ENCODE results near the gene SLC27A5. TPM values are rescaled to one million over a fixed set of nuclear protein-coding genes. Genes with fewer than 3 reads are reported as not detected.
"Not testable (repeated sequence)": the region's sequence is repeated elsewhere in the genome, so short reads cannot be mapped to it uniquely, and the experiment has no call there.

SLC27A5 gene
- total RNA-seq, 1 experiment from 2014 or later: 10.8 TPM

DNA sequence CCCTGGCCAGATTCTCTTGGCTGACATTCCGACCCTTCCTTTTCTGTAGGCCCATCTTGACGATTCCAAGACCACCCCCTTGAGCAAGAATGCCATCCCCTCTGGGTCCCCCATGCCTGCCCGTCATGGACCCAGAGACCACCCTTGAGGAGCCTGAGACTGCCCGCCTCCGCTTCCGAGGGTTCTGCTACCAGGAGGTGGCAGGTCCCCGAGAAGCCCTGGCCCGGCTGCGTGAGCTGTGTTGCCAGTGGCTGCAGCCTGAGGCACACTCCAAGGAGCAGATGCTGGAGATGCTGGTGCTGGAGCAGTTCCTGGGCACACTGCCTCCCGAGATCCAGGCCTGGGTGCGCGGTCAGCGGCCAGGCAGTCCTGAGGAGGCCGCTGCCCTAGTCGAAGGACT, 34.7 kb downstream of the SLC27A5 start:
- DNase-seq (ENCODE audit: low read depth): no peak

DNA sequence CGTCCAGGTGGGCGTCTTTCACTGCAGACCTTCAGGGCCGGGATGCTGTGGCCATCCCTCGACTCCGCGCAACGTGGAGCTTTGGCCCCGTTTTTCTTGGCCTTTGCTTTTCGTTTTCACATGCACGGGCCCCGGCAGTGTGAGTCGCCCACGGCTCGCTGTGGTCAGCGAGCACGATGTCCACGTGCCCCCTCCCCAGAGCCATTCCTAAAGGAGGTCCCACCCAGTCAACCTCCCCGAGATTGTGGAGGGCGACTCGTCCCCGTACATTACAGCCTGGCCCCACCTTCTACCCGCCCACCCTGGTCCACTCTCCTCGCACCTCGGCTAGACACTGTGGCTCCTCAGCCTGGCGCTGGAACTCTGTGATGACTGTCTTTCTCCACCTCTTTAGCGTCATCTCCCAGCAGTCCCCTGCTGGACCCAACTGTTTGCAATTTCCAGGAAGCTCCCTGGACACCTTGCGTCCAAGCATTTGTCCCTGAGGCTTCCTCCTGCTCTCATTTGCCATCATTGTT, 35.2 kb downstream of the SLC27A5 start:
- DNase-seq (ENCODE audit: low read depth): peak; percentile 13
- in situ Hi-C loops (cut with HindIII; ENCODE audit: low pct_unique_long_range_greater_than_20kb, low sequenced_read_pairs): no loop called here

More for the DNA sequence above, 34.7 kb downstream of the SLC27A5 start:
- in situ Hi-C loops (cut with HindIII; ENCODE audit: low pct_unique_long_range_greater_than_20kb, low sequenced_read_pairs): no loop called here

DNA sequence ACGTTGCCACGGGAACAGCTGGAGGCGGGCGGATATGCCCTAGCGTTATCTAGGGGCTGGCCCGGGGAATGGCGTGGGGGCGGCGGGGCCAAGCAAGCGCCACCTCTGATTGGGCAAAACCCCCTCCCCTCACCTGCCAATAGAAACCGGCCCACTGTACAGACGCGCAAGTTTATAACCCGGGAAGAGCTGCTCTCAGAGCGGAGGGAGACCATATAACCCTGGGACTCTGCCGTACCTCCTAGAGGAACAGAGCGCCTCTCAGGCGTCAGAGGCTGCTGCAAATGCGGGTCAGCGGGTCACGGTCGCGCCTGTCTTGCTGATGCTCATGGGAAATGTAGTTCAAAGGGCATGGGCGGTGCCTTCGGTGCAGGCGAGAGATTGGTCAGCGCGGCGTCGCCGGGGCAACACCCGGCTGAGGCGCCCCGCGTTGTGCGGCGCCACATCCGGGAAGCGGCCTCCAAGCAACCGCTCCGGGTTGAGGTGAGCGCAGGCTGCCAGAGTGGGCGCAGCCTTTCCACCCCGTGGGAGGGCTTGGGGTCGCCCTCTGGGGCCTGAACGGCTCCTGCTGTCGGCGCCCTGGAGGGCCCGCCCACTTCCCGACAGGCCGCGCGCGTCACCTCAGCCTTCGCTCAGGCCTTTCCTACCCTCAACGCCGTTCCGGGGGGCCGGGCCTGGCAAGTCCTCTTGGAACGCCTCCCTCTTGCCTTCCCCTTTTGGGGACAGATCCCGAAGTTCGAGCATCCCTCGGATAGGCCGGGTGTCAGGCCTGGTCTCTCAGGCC, 35.9 kb downstream of the SLC27A5 start, which contains the start of gene ZNF446:
Gene ZNF446, plus strand, starts transcription at position 639 of the 784 bp plus-strand sequence. CDS start 867 bp downstream, outside the sequence.
- in situ Hi-C loops (cut with HindIII; ENCODE audit: low pct_unique_long_range_greater_than_20kb, low sequenced_read_pairs): no loop called here
- DNase-seq (ENCODE audit: low read depth): peak; percentile 98

DNA sequence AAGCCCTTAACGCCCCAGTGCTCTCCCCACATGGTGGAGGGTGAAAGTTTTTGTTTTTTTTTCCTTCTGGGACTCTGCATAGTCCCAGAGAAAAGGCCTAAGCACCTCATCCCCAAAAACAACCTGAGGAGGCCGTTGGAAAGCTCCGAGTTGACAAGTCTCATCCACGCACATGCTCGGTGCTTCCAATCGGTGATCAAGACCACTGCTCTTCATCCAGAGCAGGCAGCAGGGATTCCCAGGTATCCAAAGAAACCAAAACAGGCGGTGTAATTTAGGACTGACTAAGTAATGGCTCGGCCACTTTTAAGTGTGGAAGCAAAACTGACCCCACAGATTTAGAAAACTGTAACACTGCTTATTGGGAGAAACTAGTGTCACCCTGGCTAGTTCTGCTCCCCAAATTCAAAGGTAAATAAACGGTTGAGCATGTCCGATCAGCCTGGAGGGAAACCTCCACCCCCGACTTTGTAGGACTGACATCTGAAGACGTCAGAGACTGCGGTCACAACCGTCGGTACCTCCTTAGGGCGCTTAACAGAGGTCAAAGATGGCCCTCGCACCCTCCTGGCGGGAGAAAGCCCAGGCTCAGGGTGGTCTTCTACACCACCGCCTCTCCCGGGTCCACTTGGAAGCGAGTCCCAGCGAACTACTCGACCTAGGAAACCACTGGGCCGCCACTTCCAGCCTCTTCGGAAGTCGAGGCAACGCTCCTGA, 36.6 kb downstream of the SLC27A5 start:
- in situ Hi-C loops (cut with HindIII; ENCODE audit: low pct_unique_long_range_greater_than_20kb, low sequenced_read_pairs): no loop called here
- DNase-seq (ENCODE audit: low read depth): no peak

DNA sequence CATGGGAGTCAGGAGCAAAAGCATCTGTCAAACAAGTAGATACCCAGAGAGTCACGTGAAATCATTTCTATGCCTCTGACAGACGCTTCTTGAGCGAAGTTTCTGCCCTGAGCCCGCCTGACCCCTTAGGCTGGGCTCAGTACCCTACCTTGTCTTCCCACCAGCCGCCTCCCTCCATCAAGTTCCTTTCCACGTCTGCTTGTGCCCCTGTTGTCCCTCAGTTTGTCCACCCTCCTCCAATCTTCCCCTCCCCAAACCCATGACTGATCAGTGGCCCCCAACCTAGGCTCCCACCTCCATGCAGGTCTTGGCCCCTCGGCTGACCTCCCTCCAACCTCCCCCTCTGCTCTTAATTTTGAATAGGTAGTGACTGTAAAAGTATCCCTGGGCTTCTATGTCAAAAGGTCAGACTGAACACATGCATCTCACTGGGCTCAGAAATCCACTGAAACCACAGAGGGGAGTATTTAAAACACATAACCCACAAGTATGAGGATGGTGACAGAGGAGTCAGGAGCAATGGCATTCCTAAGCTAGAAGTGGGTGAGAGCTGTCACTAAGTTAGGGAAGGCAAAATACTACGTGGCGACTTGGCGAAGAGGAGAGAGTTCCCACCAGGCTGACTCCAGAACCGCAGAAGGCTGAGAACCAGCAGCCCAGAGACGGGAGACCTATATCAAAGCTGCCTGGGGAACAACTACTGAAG, 37.3 kb downstream of the SLC27A5 start:
- in situ Hi-C loops (cut with HindIII; ENCODE audit: low pct_unique_long_range_greater_than_20kb, low sequenced_read_pairs): no loop called here
- DNase-seq (ENCODE audit: low read depth): no peak

DNA sequence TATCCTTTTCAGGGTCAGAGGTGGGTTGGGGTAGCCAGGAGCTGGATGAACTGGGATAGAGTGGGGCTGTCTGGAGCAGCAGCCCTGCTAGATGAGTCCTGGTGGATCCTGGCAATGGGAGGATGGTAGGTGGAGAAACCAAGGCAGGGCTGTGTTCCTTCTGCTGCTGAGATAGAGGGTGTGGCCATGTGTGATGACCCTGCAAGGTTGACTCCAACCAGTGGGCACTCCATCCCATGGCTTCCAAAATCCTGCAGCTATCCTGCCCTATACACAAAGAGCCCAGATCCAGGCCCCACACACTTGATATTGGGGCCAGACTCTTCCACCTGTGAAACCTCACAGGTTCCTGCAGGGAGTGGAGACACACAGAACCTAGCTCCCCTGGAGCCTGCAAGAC, 38.0 kb downstream of the SLC27A5 start:
- DNase-seq (ENCODE audit: low read depth): no peak
- in situ Hi-C loops (cut with HindIII; ENCODE audit: low pct_unique_long_range_greater_than_20kb, low sequenced_read_pairs): no loop called here

DNA sequence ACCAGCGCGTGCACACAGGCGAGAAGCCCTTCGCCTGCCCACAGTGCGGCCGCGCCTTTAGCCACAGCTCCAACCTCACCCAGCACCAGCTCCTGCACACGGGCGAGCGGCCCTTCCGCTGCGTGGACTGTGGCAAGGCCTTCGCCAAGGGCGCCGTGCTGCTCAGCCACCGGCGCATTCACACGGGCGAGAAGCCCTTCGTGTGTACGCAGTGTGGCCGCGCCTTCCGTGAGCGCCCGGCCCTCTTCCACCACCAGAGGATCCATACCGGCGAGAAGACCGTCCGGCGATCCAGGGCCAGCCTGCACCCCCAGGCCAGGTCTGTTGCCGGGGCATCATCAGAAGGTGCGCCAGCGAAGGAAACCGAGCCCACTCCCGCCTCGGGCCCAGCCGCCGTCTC, 40.1 kb downstream of the SLC27A5 start:
- in situ Hi-C loops (cut with HindIII; ENCODE audit: low pct_unique_long_range_greater_than_20kb, low sequenced_read_pairs): no loop called here
- no peak for DNase-seq (ENCODE audit: low read depth)

DNA sequence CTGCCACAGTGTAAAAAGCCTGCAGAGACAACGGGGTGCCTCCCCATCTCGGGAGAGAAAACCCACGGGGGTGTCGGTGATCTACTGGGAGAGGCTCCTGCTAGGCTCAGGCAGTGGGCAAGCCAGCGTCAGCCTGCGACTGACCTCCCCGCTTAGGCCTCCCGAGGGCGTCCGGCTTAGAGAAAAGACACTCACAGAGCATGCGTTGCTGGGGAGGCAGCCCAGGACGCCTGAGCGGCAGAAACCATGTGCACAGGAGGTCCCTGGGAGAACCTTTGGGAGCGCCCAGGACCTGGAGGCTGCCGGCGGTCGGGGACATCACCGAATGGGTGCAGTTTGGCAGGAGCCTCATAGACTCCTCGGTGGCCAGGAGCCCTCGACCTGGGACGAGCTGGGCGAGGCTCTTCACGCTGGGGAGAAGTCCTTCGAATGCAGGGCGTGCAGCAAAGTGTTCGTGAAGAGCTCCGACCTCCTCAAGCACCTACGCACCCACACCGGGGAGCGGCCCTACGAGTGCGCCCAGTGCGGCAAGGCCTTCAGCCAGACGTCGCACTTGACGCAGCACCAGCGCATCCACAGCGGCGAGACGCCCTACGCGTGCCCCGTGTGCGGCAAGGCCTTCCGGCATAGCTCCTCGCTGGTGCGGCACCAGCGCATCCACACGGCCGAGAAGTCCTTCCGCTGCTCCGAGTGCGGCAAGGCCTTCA, 40.8 kb downstream of the SLC27A5 start:
- in situ Hi-C loops (cut with HindIII; ENCODE audit: low pct_unique_long_range_greater_than_20kb, low sequenced_read_pairs); DNase-seq (ENCODE audit: low read depth): not testable (repeated sequence)

DNA sequence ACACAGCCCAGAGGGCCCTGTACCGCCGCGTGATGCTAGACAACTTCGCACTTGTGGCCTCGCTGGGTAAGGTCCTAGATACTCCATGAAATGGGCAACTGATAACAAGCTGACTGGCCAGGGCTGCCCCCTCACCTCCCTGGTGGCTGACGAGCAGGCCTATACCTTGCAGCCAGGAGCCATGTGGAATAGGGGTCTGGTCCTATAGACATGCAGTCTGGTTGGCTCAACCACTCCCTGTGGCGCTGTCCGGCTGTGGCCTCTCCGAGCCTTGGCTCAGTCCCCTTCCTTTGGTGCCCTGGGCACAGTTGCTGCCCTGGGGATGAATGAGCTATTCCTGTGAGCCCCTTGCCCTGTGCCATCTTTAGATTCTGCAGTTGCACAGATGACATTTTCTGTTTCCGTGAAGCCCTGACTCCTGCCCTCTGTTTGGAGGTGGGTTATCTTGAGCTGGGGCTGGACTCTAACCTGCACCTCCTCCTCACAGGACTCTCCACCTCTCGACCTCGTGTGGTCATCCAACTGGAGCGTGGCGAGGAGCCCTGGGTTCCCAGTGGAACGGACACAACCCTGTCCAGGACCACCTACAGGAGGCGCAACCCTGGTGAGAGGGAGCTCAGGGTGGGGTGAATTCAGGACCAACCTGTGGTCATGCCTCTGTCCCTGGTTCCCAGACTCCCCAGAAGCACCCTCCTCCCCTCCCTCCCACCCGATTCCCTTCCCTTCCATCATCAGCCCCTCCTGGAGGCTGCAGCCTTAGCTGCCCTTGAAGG, 42.4 kb downstream of the SLC27A5 start:
- DNase-seq (ENCODE audit: low read depth): no peak
- in situ Hi-C loops (cut with HindIII; ENCODE audit: low pct_unique_long_range_greater_than_20kb, low sequenced_read_pairs): no loop called here

DNA sequence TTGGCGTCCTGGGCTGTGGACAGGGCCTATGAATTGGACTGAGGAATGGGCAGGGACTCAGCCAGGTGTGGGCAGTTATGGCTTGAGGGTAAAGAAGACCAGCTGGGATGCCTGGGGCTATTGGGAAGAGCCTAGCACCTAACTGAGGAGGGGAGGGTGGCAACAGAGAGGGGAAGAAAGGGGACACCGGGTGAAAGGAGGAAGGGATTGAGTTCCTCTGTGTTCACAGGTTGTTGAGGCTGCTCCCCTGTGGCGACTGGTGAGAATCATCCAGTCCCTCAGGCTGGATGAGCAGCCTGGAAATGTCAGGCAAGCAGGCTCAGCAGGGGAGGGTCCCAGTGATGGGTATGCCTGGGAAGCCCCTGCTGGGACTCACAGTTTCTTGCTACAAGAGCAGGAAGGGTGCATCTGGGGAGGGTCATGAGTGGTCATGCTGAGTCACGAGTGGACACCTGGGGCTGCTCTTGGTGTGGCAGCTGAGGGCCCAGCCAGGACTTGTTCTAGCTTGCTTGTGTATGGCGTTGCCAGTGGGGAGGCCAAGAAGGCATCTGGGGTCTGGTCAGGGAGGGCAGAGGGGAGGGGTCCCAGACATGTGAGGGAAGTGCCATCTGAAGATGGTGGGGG, 43.5 kb downstream of the SLC27A5 start:
- no peak for DNase-seq (ENCODE audit: low read depth)
- in situ Hi-C loops (cut with HindIII; ENCODE audit: low pct_unique_long_range_greater_than_20kb, low sequenced_read_pairs): no loop called here

DNA sequence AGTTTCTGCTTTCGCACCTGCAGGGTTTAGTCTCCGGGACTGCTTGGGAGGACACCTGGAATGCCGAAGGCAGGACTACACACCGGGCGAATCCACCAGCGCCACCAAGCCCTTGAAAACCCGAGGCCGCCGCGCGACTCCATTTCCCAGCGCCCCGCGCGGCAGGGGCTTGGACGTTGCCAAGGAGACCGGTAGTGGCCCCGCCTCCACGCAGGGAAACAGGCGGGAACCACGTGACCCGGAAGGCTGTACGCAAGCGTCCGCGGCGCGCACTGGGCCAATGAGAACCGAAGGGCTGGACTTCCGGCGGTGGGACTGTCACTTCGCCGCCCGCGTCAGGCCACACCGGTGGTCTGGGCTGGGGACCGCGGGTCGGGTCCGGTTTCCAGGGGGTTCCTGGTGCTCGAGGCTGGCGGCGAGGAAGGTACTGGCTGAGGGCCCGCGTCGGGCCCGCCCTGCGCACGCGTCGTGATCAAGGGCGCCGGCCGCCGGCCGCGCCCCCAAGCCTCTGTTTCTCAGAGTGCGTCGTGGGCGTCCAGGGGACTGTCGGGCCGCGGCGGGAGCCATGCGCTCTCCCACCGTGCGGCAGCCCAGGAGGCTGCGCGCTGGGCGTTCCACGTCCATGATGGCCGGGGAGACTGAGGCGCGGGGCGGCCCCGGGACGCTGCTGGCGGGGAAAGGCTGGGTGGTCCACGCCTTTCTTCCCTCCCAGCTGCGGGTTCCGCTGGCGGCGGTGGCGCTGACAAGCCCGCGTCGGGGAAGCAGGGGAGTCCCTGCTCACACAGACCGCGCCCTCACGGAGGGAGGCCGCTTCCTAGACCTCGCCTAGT, 44.8 kb downstream of the SLC27A5 start, which contains the start of gene ZNF324:
Gene ZNF324, plus strand, starts transcription at position 321 of the 830 bp plus-strand sequence. CDS start 2,106 bp downstream, outside the sequence.
- in situ Hi-C loops (cut with HindIII; ENCODE audit: low pct_unique_long_range_greater_than_20kb, low sequenced_read_pairs): no loop called here
- peak; percentile 94 for DNase-seq (ENCODE audit: low read depth)

DNA sequence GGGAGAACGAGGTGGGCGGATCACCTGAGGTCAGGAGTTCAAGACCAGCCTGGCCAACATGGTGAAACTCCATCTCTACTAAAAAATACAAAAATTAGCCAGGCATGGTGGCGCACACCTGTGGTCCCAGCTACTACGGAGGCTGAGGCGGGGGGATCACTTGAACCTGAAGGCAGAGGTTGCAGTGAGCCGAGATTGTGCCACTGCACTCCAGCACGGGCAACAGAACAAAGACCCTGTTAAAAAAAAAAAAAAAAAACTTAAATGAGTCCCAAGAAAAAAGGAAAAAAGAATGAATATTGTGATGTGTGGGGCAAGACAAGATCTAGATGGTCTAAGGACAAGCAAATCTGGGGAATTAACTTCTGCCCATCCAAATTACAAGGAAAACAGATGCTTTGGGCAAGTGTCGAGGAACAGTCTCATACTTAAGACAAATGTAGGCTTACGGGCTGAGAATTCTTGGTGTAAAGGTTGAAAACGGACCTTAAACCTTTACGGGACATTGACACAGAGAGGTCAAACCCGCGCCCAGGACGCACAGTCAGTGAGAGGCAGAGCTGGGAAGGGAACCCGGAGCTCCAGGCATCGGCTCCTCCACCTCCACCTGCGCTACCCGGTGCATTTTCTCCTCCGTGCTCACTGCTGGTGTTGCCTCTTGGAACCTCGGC, 45.6 kb downstream of the SLC27A5 start:
- no peak for DNase-seq (ENCODE audit: low read depth)

DNA sequence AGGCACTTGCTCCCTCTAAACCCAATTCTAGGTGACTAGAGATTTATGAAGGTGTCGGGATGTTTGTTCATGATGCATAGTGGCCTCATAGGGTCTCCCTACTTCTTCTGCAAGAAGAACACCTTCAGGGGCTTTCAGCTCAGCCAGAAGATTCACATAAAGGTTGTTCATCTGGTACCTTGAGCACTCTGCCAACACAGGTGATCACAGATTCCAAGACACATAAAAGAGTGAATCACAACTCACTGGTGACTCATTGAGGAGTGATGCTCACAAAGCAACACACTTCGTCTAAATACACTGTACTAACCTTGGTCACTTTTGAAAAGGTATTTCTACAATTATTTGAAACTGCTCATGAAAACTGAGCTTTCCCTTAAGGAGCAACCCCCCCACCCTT, 51.8 kb downstream of the SLC27A5 start:
- DNase-seq (ENCODE audit: low read depth): no peak
- in situ Hi-C loops (cut with HindIII; ENCODE audit: low pct_unique_long_range_greater_than_20kb, low sequenced_read_pairs): no loop called here

More for the DNA sequence above, 45.6 kb downstream of the SLC27A5 start:
- in situ Hi-C loops (cut with HindIII; ENCODE audit: low pct_unique_long_range_greater_than_20kb, low sequenced_read_pairs): no loop called here

DNA sequence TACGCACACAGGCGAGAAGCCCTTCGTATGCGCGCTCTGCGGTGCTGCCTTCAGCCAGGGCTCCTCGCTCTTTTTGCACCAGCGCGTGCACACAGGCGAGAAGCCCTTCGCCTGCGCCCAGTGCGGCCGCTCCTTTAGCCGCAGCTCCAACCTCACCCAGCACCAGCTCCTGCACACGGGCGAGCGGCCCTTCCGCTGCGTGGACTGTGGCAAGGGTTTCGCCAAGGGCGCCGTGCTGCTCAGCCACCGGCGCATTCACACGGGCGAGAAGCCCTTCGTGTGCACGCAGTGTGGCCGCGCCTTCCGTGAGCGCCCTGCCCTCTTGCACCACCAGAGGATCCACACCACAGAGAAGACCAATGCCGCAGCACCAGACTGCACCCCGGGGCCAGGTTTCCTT, 55.7 kb downstream of the SLC27A5 start:
- DNase-seq (ENCODE audit: low read depth): no peak
- in situ Hi-C loops (cut with HindIII; ENCODE audit: low pct_unique_long_range_greater_than_20kb, low sequenced_read_pairs): no loop called here

DNA sequence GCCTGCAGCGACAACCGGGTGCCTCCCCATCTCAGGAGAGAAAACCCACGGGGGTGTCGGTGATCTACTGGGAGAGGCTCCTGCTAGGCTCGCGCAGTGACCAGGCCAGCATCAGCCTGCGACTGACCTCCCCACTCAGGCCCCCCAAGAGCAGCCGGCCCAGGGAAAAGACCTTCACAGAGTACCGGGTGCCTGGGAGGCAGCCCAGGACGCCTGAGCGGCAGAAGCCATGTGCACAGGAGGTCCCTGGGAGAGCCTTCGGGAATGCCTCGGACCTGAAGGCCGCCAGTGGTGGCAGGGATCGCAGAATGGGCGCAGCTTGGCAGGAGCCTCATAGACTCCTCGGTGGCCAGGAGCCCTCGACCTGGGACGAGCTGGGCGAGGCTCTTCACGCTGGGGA, 56.5 kb downstream of the SLC27A5 start:
- in situ Hi-C loops (cut with HindIII; ENCODE audit: low pct_unique_long_range_greater_than_20kb, low sequenced_read_pairs): no loop called here
- no peak for DNase-seq (ENCODE audit: low read depth)

DNA sequence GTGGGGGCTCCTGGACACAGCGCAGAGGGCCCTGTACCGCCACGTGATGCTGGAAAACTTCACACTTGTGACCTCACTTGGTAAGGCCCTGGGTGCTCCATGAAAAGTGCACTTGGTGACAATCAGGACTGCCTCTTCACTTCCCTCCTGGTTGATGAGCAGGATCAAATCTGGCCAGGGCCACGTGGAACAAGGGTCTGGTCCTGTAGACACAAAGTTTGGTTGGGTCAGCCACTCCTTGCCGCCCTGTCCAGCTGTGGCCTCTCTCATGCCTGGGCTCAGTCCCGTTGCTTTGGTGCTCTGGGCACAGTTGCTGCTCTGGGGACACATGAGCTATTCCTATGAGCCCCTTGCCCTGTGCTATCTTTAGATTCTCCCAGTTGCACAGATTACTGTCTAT, 58.0 kb downstream of the SLC27A5 start:
- no peak for DNase-seq (ENCODE audit: low read depth)
- in situ Hi-C loops (cut with HindIII; ENCODE audit: low pct_unique_long_range_greater_than_20kb, low sequenced_read_pairs): no loop called here
